Activated CD4-positive, alpha-beta T cell treated with anti-CD3 and anti-CD28 coated beads for 48 hours (primary cell): Measurements from ENCODE around the gene CDC23.
"Not testable (repeated sequence)": the region's sequence is repeated elsewhere in the genome, so short reads cannot be mapped to it uniquely, and the experiment has no call there.

Experiments used
- DNase-seq: peaks from one replicate; pipeline ENCODE4 v3.0.0-alpha.2; 2020

CDC23 gene

GRCh38 chr5:138213161-138214029, at the start of gene CDC23:
Gene CDC23 (minus strand): TSS chr5:138213323. CDS start chr5:138213312, 11 bp downstream.
- peak; percentile 93 for DNase-seq

GRCh38 chr5:138258704-138259292, 45.7 kb upstream of the CDC23 start:
- no peak for DNase-seq

- no peak for DNase-seq
Measured at GRCh38 chr5:138257583-138257982, 44.5 kb upstream of the CDC23 start.

- DNase-seq, result no peak
Measured at GRCh38 chr5:138252944-138253343, 39.8 kb upstream of the CDC23 start.

GRCh38 chr5:138247800-138248199, 34.7 kb upstream of the CDC23 start:
- not testable (repeated sequence) for DNase-seq

GRCh38 chr5:138246822-138247221, 33.7 kb upstream of the CDC23 start:
- no peak for DNase-seq

GRCh38 chr5:138246334-138246733, 33.2 kb upstream of the CDC23 start:
- DNase-seq, result no peak

- no peak for DNase-seq
Measured at GRCh38 chr5:138245717-138246116, 32.6 kb upstream of the CDC23 start.

- no peak for DNase-seq
Measured at GRCh38 chr5:138243794-138244193, 30.7 kb upstream of the CDC23 start.

GRCh38 chr5:138241688-138242571, 28.8 kb upstream of the CDC23 start:
- no peak for DNase-seq

- peak; percentile 33 for DNase-seq
Measured at GRCh38 chr5:138240650-138241385, 27.7 kb upstream of the CDC23 start.

GRCh38 chr5:138238034-138238433, 24.9 kb upstream of the CDC23 start:
- DNase-seq, result no peak

- no peak for DNase-seq
Measured at GRCh38 chr5:138234651-138235050, 21.5 kb upstream of the CDC23 start.

- DNase-seq, result no peak
Measured at GRCh38 chr5:138233280-138233679, 20.2 kb upstream of the CDC23 start.

GRCh38 chr5:138230981-138231589, 18.0 kb upstream of the CDC23 start:
- DNase-seq, result no peak

GRCh38 chr5:138230261-138230660, 17.1 kb upstream of the CDC23 start:
- no peak for DNase-seq

- DNase-seq, result no peak
Measured at GRCh38 chr5:138229387-138229786, 16.3 kb upstream of the CDC23 start.

GRCh38 chr5:138226910-138227309, 13.8 kb upstream of the CDC23 start:
- DNase-seq, result no peak

GRCh38 chr5:138224712-138225111, 11.6 kb upstream of the CDC23 start:
- no peak for DNase-seq

GRCh38 chr5:138223532-138223931, 10.4 kb upstream of the CDC23 start:
- no peak for DNase-seq

- DNase-seq, result no peak
Measured at GRCh38 chr5:138216799-138217198, 3.7 kb upstream of the CDC23 start.

- DNase-seq, result no peak
Measured at GRCh38 chr5:138212828-138213160, 329 bp downstream of the CDC23 start.
